Mesenteric fat pad (tissue), 1 donor: ENCODE results near the gene PSMD14. TPM values are rescaled to one million over a fixed set of nuclear protein-coding genes. Genes with fewer than 3 reads are reported as not detected.
"Not testable (repeated sequence)": the region's sequence is repeated elsewhere in the genome, so short reads cannot be mapped to it uniquely, and the experiment has no call there.

Source experiments
- DNase-seq: peaks from one replicate; pipeline ENCODE4 v3.0.0-alpha.2; 2020; ENCODE audit warnings: low spot score
- total RNA-seq: library from RNA; stranded (reverse); fragmentation: NEBNext Ultra II Directional; extraction: Animal tissue kit (Norgen Biotek cat#: 25700); gene quantifications from one replicate; pipeline ENCODE4 v1.2.1, GENCODE V29; 2021
- donor health status: DM: yes; HTN: yes; CAD: no.

PSMD14 gene
- total RNA-seq, 1 donor from 2014 or later, result 50.3 TPM

GRCh38 chr2:161335626-161336025 is 27.4 kb downstream of the PSMD14 start:
- DNase-seq, result no peak

DNA sequence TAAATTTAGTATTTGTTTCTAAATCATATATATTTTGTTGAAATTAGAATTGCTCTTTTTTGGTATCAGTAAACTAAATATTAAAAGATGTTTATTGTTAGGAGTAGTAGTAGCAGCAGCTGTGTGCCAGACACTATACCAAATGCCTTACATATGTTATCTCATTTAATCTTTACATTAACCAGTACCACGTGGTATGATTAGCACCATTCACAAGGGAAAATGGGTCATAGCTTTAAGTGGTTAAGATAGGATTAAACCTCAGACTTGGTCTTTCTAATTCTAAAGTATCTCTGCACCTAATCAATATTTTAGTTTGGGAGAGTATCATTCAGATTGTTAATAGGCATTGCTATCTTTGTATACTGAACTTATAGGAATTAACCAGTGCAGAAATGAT is 29.0 kb downstream of the PSMD14 start:
- DNase-seq, result no peak

- not testable (repeated sequence) for DNase-seq
Observed at GRCh38 chr2:161339532-161339931, 31.3 kb downstream of the PSMD14 start.

GRCh38 chr2:161340930-161341413 is 32.7 kb downstream of the PSMD14 start:
- not testable (repeated sequence) for DNase-seq

GRCh38 chr2:161343235-161343634 is 35.0 kb downstream of the PSMD14 start:
- no peak for DNase-seq

DNA sequence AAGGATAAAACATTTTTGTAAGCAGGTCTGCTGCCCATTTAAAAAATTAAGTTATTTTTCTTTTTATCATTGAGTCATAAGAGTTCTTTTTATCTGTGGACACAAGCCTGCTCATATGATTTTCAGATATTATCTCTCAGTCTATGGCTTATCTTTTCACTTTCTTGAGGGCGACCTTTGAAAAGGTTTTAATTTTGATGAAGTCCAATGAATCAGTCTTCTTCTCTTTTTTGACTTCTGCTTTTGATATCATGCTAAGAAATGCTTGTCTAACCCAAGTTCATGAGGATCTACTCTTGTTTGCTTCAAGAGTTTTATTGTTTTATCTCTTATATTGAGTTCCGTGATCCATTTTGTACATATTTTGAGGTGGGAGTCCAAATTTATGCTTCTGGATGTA is 36.5 kb downstream of the PSMD14 start:
- no peak for DNase-seq

DNA sequence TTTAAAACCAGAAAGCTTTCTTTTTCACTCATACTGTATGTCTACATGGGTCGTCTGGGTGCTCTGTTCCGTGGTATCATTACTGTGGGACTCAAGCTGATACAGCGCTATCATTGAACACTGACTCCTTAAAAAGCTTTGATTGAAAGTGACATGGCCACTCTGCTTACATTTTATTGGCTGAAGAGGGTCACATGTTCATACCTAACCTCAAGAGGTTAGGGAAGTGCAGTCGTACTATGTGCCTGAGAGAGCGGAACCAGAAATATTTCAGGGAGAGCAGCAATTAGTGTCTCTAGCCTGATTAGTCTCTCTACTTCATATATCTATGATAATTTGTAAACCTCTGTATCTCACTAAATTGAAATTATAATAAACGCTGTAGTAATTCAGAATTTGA is 43.5 kb downstream of the PSMD14 start:
- DNase-seq, result no peak

- no peak for DNase-seq
Observed at GRCh38 chr2:161352719-161353118, 44.5 kb downstream of the PSMD14 start.

GRCh38 chr2:161353543-161353942 is 45.3 kb downstream of the PSMD14 start:
- no peak for DNase-seq

DNA sequence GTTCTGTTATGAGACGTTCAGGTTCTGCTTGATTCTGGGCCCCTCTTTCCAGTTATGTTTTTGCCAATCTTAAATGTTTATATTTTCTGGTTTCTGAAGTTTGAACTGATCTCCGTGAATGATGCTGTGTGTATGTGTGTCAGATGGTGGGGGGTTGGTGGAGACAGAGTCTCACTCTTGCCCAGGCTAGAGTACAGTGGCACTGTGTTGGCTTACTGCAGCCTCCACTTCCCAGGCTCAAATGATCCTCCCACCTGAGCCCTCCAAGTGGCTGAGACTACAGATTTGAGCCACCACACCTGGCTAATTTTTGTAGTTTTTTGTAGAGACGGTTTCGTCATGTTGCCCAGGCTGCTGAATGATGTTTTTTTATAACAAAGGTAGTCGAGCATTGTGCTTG is 45.9 kb downstream of the PSMD14 start:
- DNase-seq, result no peak

DNA sequence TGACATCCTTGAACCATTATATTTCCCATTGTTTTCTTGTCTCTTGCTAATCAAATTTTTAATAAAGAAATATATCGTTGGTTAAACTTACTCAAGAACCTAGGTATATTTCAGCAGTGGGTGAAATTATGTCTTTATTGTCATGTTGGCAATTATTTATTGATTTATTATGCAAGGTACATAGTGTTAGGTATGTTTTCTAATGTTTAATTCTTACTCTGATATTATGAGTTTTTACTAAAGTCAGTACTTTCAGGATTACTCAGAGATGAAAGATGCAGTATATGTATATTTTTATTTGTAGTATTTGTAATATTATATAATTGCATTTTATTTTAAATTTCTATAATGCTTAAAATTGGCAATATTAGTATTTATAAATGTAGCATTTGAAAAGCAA is 46.9 kb downstream of the PSMD14 start:
- DNase-seq, result no peak

DNA sequence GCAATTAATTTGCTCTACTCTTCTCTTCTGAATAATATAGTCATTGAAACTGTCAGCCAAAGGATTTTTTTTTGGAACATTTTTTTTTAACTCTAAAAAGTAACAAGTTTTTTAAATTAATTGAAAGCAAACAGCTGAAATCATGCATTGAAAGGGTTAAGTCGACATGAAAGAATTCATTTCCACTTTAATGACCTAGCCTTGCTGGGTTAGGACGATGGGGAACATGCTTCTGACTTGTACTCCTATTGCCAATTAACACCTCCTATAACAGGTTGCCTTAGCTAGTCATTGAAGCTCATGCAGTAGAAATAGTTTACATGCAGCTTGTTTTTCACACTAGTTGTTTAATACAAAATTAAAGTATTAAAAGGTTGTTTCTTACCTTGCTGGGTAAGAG is 47.8 kb downstream of the PSMD14 start:
- DNase-seq, result no peak

- no peak for DNase-seq
Observed at GRCh38 chr2:161357097-161357496, 48.9 kb downstream of the PSMD14 start.

DNA sequence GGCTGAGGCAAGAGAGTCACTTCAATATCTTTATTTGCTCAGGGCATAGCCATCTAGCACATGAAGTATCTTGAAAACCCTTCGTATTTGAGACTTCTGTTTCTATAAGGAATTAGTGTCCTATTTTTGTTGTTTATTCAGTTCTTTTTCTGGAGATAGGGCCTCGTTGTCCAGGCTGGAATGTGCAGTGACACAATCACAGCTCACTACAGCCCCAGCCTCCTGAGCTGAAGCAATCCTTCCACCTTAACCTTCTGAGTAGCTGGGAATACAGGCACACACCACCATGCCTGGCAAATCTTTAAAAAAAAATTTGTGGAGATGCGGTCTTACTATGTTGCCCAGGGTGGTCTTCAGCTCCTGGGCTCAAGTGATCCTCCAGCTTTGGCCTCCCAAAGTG is 50.6 kb downstream of the PSMD14 start:
- DNase-seq, result no peak

- not testable (repeated sequence) for DNase-seq
Observed at GRCh38 chr2:161360095-161360654, 52.0 kb downstream of the PSMD14 start.

- DNase-seq, result no peak
Observed at GRCh38 chr2:161362568-161363166, 54.4 kb downstream of the PSMD14 start.

DNA sequence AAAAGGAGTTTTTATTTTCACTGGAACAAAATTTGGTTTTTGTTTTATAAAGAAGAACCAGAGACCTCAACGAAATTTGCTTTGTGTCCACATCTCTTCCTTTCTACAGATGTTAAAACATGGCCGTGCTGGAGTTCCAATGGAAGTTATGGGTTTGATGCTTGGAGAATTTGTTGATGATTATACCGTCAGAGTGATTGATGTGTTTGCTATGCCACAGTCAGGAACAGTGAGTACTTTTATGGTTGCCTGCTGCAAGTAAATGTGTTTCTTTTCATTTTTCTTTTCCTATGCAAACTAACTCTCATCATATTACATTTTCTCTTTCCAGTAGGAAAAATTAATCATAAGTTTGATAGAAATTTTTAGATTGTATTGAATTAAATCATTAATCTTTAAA is 59.5 kb downstream of the PSMD14 start:
- DNase-seq, result no peak

DNA sequence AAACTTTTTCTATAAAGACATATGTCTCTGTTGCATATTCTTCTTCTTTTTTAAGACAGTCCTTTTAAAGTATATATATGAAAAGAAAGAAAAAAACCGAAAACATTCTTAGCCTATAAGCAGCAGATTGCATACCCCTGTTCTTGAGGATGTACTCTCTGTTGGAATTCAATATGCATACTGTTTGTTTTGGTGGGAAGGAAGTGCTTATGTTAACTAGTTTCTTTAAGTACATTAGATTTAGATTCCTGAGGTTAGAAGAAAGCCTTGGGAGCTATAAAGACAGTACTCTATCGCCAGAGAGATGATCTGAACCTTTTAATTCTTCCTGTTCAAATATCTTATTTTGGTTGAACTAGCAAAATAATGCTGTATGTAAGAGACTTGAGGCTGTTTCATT is 61.1 kb downstream of the PSMD14 start:
- DNase-seq, result no peak

- no peak for DNase-seq
Observed at GRCh38 chr2:161370981-161371380, 62.8 kb downstream of the PSMD14 start.

DNA sequence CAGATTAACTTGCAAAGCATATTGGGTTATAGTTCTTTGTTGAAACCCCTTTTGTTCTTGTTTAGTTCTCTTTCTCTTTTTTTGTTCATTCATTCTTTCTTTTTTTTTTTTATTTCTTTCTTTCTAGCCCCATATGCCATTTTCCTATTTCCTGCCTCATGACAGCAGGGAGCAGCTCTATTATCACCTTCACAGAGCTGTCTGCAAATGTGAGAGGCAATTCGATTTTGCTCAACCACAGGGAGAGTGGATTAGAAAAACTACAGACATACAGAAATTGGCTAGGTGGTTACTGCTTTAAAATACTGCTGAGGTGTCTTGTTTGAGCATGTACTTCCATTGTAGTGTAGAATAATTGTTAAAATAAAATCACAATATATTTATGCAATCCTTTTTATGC is 63.6 kb downstream of the PSMD14 start:
- DNase-seq, result no peak

GRCh38 chr2:161373942-161374341 is 65.7 kb downstream of the PSMD14 start:
- DNase-seq, result no peak

- DNase-seq, result no peak
Observed at GRCh38 chr2:161374446-161374845, 66.2 kb downstream of the PSMD14 start.

- no peak for DNase-seq
Observed at GRCh38 chr2:161379740-161380139, 71.5 kb downstream of the PSMD14 start.
